Measurements from ENCODE around the gene RAPGEF1. TPM values are rescaled to one million over a fixed set of nuclear protein-coding genes. Genes with fewer than 3 reads are reported as not detected.

RAPGEF1 gene
- total RNA-seq, 4 donors from 2014 or later = 37.5 to 89.0 (median 62.8) TPM

GRCh38 chr9:131706608-131706970 lies 33.3 kb downstream of the RAPGEF1 start:
- ATAC-seq (ENCODE audit: low FRiP score) (no peak), DNase-seq (ENCODE audit: low spot score) (no peak)
- TF ChIP-seq CTCF (IDR thresholded peaks at IDR 0.05) = no peak

- ATAC-seq (ENCODE audit: low FRiP score) = no peak
- DNase-seq (ENCODE audit: low spot score) = no peak
- TF ChIP-seq CTCF (IDR thresholded peaks at IDR 0.05) = no peak
Observed at GRCh38 chr9:131704988-131705387, 34.9 kb downstream of the RAPGEF1 start.

DNA sequence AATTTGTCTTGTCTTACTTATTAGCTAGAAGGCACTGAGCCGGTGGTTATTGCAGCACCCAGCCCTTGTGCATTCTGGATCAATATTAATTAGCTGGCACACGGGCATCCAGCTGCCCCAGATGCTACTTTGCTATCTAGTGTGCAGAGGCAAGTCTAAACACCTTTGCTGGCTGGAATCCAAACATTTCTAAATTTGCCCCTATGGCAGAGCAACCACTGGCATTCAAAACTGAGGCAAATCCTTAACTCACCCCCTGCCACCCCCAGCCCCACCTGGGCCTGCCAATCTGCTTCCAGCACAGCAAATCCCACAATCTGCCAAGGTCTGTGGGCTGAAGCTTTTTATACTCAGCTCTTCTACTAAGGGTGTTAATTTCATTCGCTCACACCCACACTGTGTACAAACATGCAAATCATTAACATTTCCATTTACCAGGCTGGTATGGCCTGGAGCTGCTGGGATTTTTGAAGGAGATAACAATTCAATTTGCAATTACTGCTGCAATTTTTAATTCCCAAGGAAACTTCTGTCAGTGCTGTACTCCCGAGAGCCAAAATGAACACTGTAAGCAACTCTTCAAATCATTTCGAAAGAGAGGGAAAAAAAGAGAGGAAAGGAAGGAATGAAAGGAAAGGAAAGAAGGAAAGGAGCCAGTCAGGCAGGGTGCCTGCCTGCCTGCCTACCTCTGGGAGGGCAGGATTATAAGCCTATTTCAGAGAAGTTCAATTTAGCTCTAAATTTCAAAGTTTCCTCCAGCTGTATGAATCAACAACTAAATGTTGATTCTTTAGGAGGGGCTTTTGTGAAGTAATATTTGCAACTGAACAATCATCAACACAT lies 35.5 kb downstream of the RAPGEF1 start:
- ATAC-seq (ENCODE audit: low FRiP score) (no peak), DNase-seq (ENCODE audit: low spot score) (no peak)
- no peak for TF ChIP-seq CTCF (IDR thresholded peaks at IDR 0.05)

DNA sequence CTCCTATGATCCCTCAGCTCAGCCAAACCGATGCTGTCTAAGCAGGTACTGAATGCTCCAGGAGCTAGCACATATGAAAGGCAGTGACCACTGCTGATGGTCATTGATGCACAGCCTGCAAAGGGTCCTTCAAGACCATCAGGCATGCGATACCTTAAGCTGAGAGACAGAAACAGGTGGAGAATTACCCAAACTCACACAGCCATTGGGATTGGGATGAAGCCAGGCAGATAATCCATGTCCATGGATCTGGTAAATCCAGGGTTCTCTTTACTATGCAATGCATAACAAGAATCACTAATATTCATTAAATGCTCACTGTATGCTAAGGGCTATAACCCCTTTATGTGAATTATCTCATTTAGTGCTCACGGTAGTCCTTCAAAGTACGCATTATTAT lies 36.2 kb downstream of the RAPGEF1 start:
- DNase-seq (ENCODE audit: low spot score) (no peak), ATAC-seq (ENCODE audit: low FRiP score) (no peak)
- TF ChIP-seq CTCF (IDR thresholded peaks at IDR 0.05) = no peak

GRCh38 chr9:131702911-131703310 lies 37.0 kb downstream of the RAPGEF1 start:
- no peak for ATAC-seq (ENCODE audit: low FRiP score)
- TF ChIP-seq CTCF (IDR thresholded peaks at IDR 0.05) = no peak
- no peak for DNase-seq (ENCODE audit: low spot score)

DNA sequence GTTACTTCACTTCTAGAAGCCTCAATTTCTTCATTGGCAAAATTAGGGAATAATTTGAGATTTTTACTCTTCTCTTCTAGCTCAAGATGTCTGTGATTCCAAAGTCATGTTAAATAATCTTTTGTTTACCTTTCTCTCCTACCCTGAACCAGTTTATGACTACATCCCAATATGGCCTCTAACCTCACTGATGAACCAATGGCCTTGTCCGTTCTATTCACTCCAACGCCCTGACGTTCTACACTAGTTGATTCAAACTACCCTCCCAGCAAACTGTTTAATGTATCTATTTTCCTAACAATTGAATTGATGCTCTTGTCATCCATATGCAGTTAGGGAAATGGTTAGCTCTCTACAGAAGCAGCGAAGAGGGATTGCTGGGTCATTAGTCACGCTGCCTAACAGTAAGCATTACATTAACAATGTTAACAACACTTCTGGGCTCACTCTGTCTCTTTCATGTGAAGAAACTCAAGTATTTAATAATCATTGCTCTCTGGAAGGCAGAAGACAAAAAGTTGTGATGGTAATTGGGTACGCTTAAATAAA lies 38.0 kb downstream of the RAPGEF1 start:
- DNase-seq (ENCODE audit: low spot score) (no peak), ATAC-seq (ENCODE audit: low FRiP score) (no peak)

More for the DNA sequence above, 38.0 kb downstream of the RAPGEF1 start:
- TF ChIP-seq CTCF (IDR thresholded peaks at IDR 0.05) = no peak
